ENCODE data around the gene ILK. TPM values are rescaled to one million over a fixed set of nuclear protein-coding genes. Genes with fewer than 3 reads are reported as not detected.

Gene ILK
- total RNA-seq, 2 donors from 2014 or later, result 125 to 136 TPM

- peaks cover 7% of the 10 kb centered on the region for H3K4me1 Mint-ChIP-seq
Measured at GRCh38 chr11:6566704-6567370, 36.7 kb upstream of the ILK start.

GRCh38 chr11:6567371-6567745 lies 36.2 kb upstream of the ILK start:
- H3K9me3 Mint-ChIP-seq, result no peaks in the 10 kb centered on the region
- Histone ChIP-seq H3K4me1 (ENCODE audit: control insufficient read depth, insufficient read depth, low read length) (no peaks in the 10 kb centered on the region), H3K9ac (ENCODE audit: extremely low read depth, low read length, poor library complexity, severe bottlenecking) (no peak overlapping the region), H3K9me3 (ENCODE audit: control insufficient read depth, low read length) (no peaks in the 10 kb centered on the region), H3K36me3 (ENCODE audit: control insufficient read depth, insufficient read depth, low read length) (no peaks in the 10 kb centered on the region), H3K27ac (ENCODE audit: low read depth, low read length) (no peak overlapping the region), H3K27me3 (ENCODE audit: control insufficient read depth, insufficient read depth, low read length, poor library complexity, severe bottlenecking) (no peaks in the 10 kb centered on the region), H3K4me3 (ENCODE audit: low read length) (no peak overlapping the region)
- no peak for TF ChIP-seq CTCF (conservative IDR thresholded peaks at IDR 0.05)
- peaks cover 7% of the 10 kb centered on the region for H3K4me1 Mint-ChIP-seq
- peaks cover 2% of the 10 kb centered on the region for H3K36me3 Mint-ChIP-seq (ENCODE audit: low read depth)
- no peak for DNase-seq
- peaks cover 1% of the 10 kb centered on the region for H3K27me3 Mint-ChIP-seq (ENCODE audit: insufficient read depth)
- no peak overlapping the region for H3K27ac Mint-ChIP-seq
- H3K4me3 Mint-ChIP-seq, result no peak overlapping the region
- WGBS, 2 experiments (ENCODE audit: insufficient coverage in 1 of 2, insufficient read length in 1 of 2), result 95 to 100% methylated on average over 2 to 7 of the region's 7 CpGs

More at GRCh38 chr11:6566704-6567370, 36.7 kb upstream of the ILK start:
- Mint-ChIP-seq H3K36me3 (ENCODE audit: low read depth) (peaks cover 2% of the 10 kb centered on the region), H3K27me3 (ENCODE audit: insufficient read depth) (peaks cover 1% of the 10 kb centered on the region), H3K27ac (no peak overlapping the region), H3K9me3 (no peaks in the 10 kb centered on the region), H3K4me3 (no peak overlapping the region)
- Histone ChIP-seq H3K4me1 (ENCODE audit: control insufficient read depth, insufficient read depth, low read length) (no peaks in the 10 kb centered on the region), H3K9me3 (ENCODE audit: control insufficient read depth, low read length) (no peaks in the 10 kb centered on the region), H3K9ac (ENCODE audit: extremely low read depth, low read length, poor library complexity, severe bottlenecking) (no peak overlapping the region), H3K36me3 (ENCODE audit: control insufficient read depth, insufficient read depth, low read length) (no peaks in the 10 kb centered on the region), H3K27me3 (ENCODE audit: control insufficient read depth, insufficient read depth, low read length, poor library complexity, severe bottlenecking) (no peaks in the 10 kb centered on the region), H3K27ac (ENCODE audit: low read depth, low read length) (no peak overlapping the region), H3K4me3 (ENCODE audit: low read length) (no peak overlapping the region)
- 80 to 87% methylated on average over 10 to 13 of the region's 13 CpGs for WGBS, 2 experiments (ENCODE audit: insufficient coverage in 1 of 2, insufficient read length in 1 of 2)
- TF ChIP-seq CTCF (conservative IDR thresholded peaks at IDR 0.05), result no peak
- peak; percentile 33 for DNase-seq

GRCh38 chr11:6568191-6568918 lies 35.2 kb upstream of the ILK start:
- WGBS, 2 experiments (ENCODE audit: insufficient coverage in 1 of 2, insufficient read length in 1 of 2), result 78 to 80% methylated on average over 2 to 4 of the region's 4 CpGs
- peak; percentile 50 for TF ChIP-seq CTCF (conservative IDR thresholded peaks at IDR 0.05)
- peaks cover 1% of the 10 kb centered on the region for H3K27me3 Mint-ChIP-seq (ENCODE audit: insufficient read depth)

More at GRCh38 chr11:6568191-6568918, 35.2 kb upstream of the ILK start:
- H3K4me3 ChIP-seq (ENCODE audit: low read length), result no peak overlapping the region
- Mint-ChIP-seq H3K27ac (peak overlapping the region; percentile 49), H3K4me3 (no peak overlapping the region), H3K4me1 (peaks cover 7% of the 10 kb centered on the region), H3K9me3 (no peaks in the 10 kb centered on the region), H3K36me3 (ENCODE audit: low read depth) (peaks cover 2% of the 10 kb centered on the region)
- no peak overlapping the region for H3K9ac ChIP-seq (ENCODE audit: extremely low read depth, low read length, poor library complexity, severe bottlenecking)
- no peak overlapping the region for H3K27ac ChIP-seq (ENCODE audit: low read depth, low read length)
- no peaks in the 10 kb centered on the region for H3K27me3 ChIP-seq (ENCODE audit: control insufficient read depth, insufficient read depth, low read length, poor library complexity, severe bottlenecking)
- H3K4me1 ChIP-seq (ENCODE audit: control insufficient read depth, insufficient read depth, low read length), result no peaks in the 10 kb centered on the region
- H3K36me3 ChIP-seq (ENCODE audit: control insufficient read depth, insufficient read depth, low read length), result no peaks in the 10 kb centered on the region
- no peaks in the 10 kb centered on the region for H3K9me3 ChIP-seq (ENCODE audit: control insufficient read depth, low read length)
- DNase-seq, result peak; percentile 81

Data from endodermal cell (in vitro differentiated cells).